Activated CD8-positive, alpha-beta T cell treated with anti-CD3 and anti-CD28 coated beads for 36 hours (primary cell): ENCODE results near the gene SLFN14. TPM values are rescaled to one million over a fixed set of nuclear protein-coding genes. Genes with fewer than 3 reads are reported as not detected.
"Not testable (repeated sequence)": the region's sequence is repeated elsewhere in the genome, so short reads cannot be mapped to it uniquely, and the experiment has no call there.

Experiments
- ATAC-seq: fragments of 200-7000 bp; cut with Tn5 transposase; one replicate; pipeline ENCODE4 v1.10.0; 2021; ENCODE audit warnings: mild to moderate bottlenecking, moderate library complexity
- CTCF ChIA-PET: fragments of 350-600 bp; sonication (Branson Sonifier 250); formaldehyde crosslinking; loops from one replicate; lab custom pipeline; 2021; ENCODE audit warnings: antibody characterized with exemption; lab: Charles Lee
- POLR2A ChIA-PET: fragments of 350-600 bp; sonication (Branson Sonifier 250); formaldehyde crosslinking; loops from one replicate; lab custom pipeline; 2021; ENCODE audit warnings: antibody characterized with exemption; lab: Charles Lee
- DNase-seq: peaks from one replicate; pipeline ENCODE4 v3.0.0-alpha.2; 2020
- H3K27ac Mint-ChIP-seq: one replicate; pipeline ENCODE4 v1.8.0; 2021; ENCODE audit warnings: mild to moderate bottlenecking, mixed read lengths
- H3K27me3 Mint-ChIP-seq: one replicate; pipeline ENCODE4 v1.8.0; 2021; ENCODE audit warnings: mixed read lengths
- H3K36me3 Mint-ChIP-seq: one replicate; pipeline ENCODE4 v1.8.0; 2021; ENCODE audit warnings: low read depth, mixed read lengths
- H3K4me1 Mint-ChIP-seq: one replicate; pipeline ENCODE4 v1.8.0; 2021; ENCODE audit warnings: low read depth, mixed read lengths
- H3K4me3 Mint-ChIP-seq: one replicate; pipeline ENCODE4 v1.8.0; 2021; ENCODE audit warnings: mild to moderate bottlenecking, moderate library complexity, mixed read lengths
- H3K9me3 Mint-ChIP-seq: one replicate; pipeline ENCODE4 v1.8.0; 2021; ENCODE audit warnings: mixed read lengths
- CTCF ChIP-seq: fragments of 200-600 bp; IDR thresholded peaks from one replicate; pipeline ENCODE4 v1.8.0; 2022; ENCODE audit warnings: antibody characterized with exemption, mild to moderate bottlenecking
- intact Hi-C: fragments of 100-400 bp; cut with micrococcal nuclease; formaldehyde crosslinking; loops from one replicate; pipeline ENCODE4 v1.10.0; 2022
- total RNA-seq, 2 experiments: library from RNA; stranded (reverse); gene quantifications; one replicate each; pipeline ENCODE4 v1.2.3, GENCODE V29; 2021

SLFN14 gene
- total RNA-seq, 2 experiments from 2014 or later = 0.11 TPM; not detected in 1

- DNase-seq (peak; percentile 68), ATAC-seq (peak; percentile 32)
- CTCF ChIA-PET = interaction anchor here (1.5 kb wide), 1 partner anchor 10 kb away, joined by 6 read pairs; the partner anchor contains the start of gene PEX12
- TF ChIP-seq CTCF = no peak
- Mint-ChIP-seq H3K27me3 (no peaks in the 10 kb centered on the region), H3K27ac (peak overlapping the region; percentile 96), H3K36me3 (peaks cover 15% of the 10 kb centered on the region), H3K4me1 (peaks cover 29% of the 10 kb centered on the region), H3K4me3 (peak overlapping the region; percentile 87), H3K9me3 (no peaks in the 10 kb centered on the region)
- intact Hi-C loops = no loop called here
- POLR2A ChIA-PET = interaction anchor here (0.6 to 3.6 kb wide), 11 partner anchors 9 to 357 kb away, joined by 3 to 23 read pairs (median 3); partner anchors contain the start of genes PEX12, SLFN12L and TAF15
Observed at GRCh38 chr17:35568561-35568960, 7.9 kb upstream of the SLFN14 start.

- Mint-ChIP-seq H3K27me3 (no peaks in the 10 kb centered on the region), H3K36me3 (peaks cover 15% of the 10 kb centered on the region), H3K4me3 (peak overlapping the region; percentile 87), H3K4me1 (peaks cover 29% of the 10 kb centered on the region), H3K27ac (peak overlapping the region; percentile 73), H3K9me3 (no peaks in the 10 kb centered on the region)
- no peak for DNase-seq
- intact Hi-C loops = no loop called here
- no peak for ATAC-seq
- POLR2A ChIA-PET = interaction anchor here (0.6 to 3.6 kb wide), 7 partner anchors 11 to 355 kb away, joined by 3 to 23 read pairs (median 3); partner anchors contain the start of genes PEX12 and SLFN12L
- no peak for TF ChIP-seq CTCF
- CTCF ChIA-PET = interaction anchor here (1.1 to 2.1 kb wide), 3 partner anchors 12 to 28 kb away, joined by 3 to 10 read pairs (median 6); partner anchors contain the start of gene PEX12
Observed at GRCh38 chr17:35566968-35567367, 6.3 kb upstream of the SLFN14 start.

GRCh38 chr17:35563181-35563580 is 2.6 kb upstream of the SLFN14 start:
- H3K36me3 Mint-ChIP-seq, intact Hi-C loops, H3K9me3 Mint-ChIP-seq, H3K4me3 Mint-ChIP-seq, DNase-seq, H3K27me3 Mint-ChIP-seq, ATAC-seq, H3K27ac Mint-ChIP-seq: not testable (repeated sequence)
- ChIA-PET POLR2A (interaction anchor here (0.9 kb wide), 1 partner anchor 27 kb away, joined by 3 read pairs; no protein-coding TSS in a partner anchor), CTCF (interaction anchor here (1.3 kb wide), 1 partner anchor 12 kb away, joined by 3 read pairs; no protein-coding TSS in a partner anchor)
- H3K4me1 Mint-ChIP-seq = peaks cover 12% of the 10 kb centered on the region

GRCh38 chr17:35559495-35560210 is 966 bp downstream of the SLFN14 start:
- H3K4me3 Mint-ChIP-seq = no peak overlapping the region
- peaks cover 4% of the 10 kb centered on the region for H3K4me1 Mint-ChIP-seq
- ATAC-seq (no peak), DNase-seq (no peak)
- intact Hi-C loops = no loop called here
- H3K9me3 Mint-ChIP-seq = no peaks in the 10 kb centered on the region
- H3K36me3 Mint-ChIP-seq = no peaks in the 10 kb centered on the region
- CTCF ChIA-PET = interaction anchor here (1.2 to 1.7 kb wide), 2 partner anchors 71 to 205 kb away, joined by 3 to 5 read pairs; no protein-coding TSS in a partner anchor
- no peak overlapping the region for H3K27ac Mint-ChIP-seq
- no peak for TF ChIP-seq CTCF
- H3K27me3 Mint-ChIP-seq = no peaks in the 10 kb centered on the region
- POLR2A ChIA-PET = interaction anchor here (1.0 kb wide), 1 partner anchor 19 kb away, joined by 3 read pairs; no protein-coding TSS in a partner anchor

- no peak for TF ChIP-seq CTCF
- no peaks in the 10 kb centered on the region for H3K27me3 Mint-ChIP-seq
- H3K36me3 Mint-ChIP-seq = no peaks in the 10 kb centered on the region
- H3K9me3 Mint-ChIP-seq = no peaks in the 10 kb centered on the region
- ChIA-PET CTCF (no interaction called here), POLR2A (interaction anchor here (1.0 kb wide), 1 partner anchor 8 kb away, joined by 4 read pairs; no protein-coding TSS in a partner anchor)
- H3K27ac Mint-ChIP-seq = no peak overlapping the region
- intact Hi-C loops = no loop called here
- H3K4me3 Mint-ChIP-seq = no peak overlapping the region
- DNase-seq (no peak), ATAC-seq (no peak)
- H3K4me1 Mint-ChIP-seq = peaks cover 4% of the 10 kb centered on the region
Observed at GRCh38 chr17:35557353-35557752, 3.3 kb downstream of the SLFN14 start.
